Kidney (tissue), 14 donors: Measurements from ENCODE around the gene SLC39A11. TPM values are rescaled to one million over a fixed set of nuclear protein-coding genes. Genes with fewer than 3 reads are reported as not detected.

ENCODE experiments used
- DNase-seq, 5 donors: peaks; one replicate each; pipeline ENCODE4 v3.0.0-alpha.2; 2013 to 2020
- FAIRE-seq: peaks from 2 replicates; lab custom pipeline; 2012; peaks lifted over from hg19 to GRCh38; lab: Jason Lieb, UNC
- H3K27ac ChIP-seq, 2 donors: one replicate each; pipeline ENCODE4 v1.7.0; 2013; ENCODE audit warnings: low read depth in 2 of 2, low read length in 2 of 2, inconsistent platforms in 1 of 2
- H3K27me3 ChIP-seq: one replicate; pipeline ENCODE4 v1.7.1; 2013; ENCODE audit warnings: low read length, inconsistent platforms; ENCODE audit not compliant: control insufficient read depth, insufficient read depth
- H3K36me3 ChIP-seq, 3 donors: one replicate each; pipeline versions ENCODE4 v1.7.0 to v1.7.1; 2013; ENCODE audit warnings: low read length in 3 of 3, control low read depth in 1 of 3, inconsistent platforms in 1 of 3; ENCODE audit not compliant: insufficient read depth in 3 of 3, control insufficient read depth in 2 of 3
- H3K4me1 ChIP-seq, 3 donors: one replicate each; pipeline versions ENCODE4 v1.7.0 to v1.7.1; 2013; ENCODE audit warnings: low read length in 3 of 3, inconsistent platforms in 1 of 3, low read depth in 1 of 3; ENCODE audit not compliant: control insufficient read depth in 2 of 3, insufficient read depth in 2 of 3
- H3K4me3 ChIP-seq, 3 donors: one replicate each; pipeline versions ENCODE4 v1.7.0 to v1.8.1; 2013; ENCODE audit warnings: low read length in 3 of 3, control low read depth in 1 of 3, inconsistent platforms in 1 of 3
- H3K9ac ChIP-seq, 3 donors: one replicate each; pipeline versions ENCODE4 v1.7.0 to v1.7.1; 2013; ENCODE audit warnings: low read length in 3 of 3, control low read depth in 1 of 3, inconsistent platforms in 1 of 3
- H3K9me3 ChIP-seq, 3 donors: one replicate each; pipeline versions ENCODE4 v1.7.0 to v1.7.1; 2013; ENCODE audit warnings: low read length in 3 of 3, control low read depth in 1 of 3, inconsistent platforms in 1 of 3; ENCODE audit not compliant: control insufficient read depth in 2 of 3, insufficient read depth in 1 of 3
- CTCF ChIP-seq: IDR thresholded peaks from 3 replicates; pipeline ENCODE4 v1.5.1; 2012; ENCODE audit warnings: mild to moderate bottlenecking, moderate library complexity, borderline replicate concordance; ENCODE audit not compliant: insufficient read depth; ENCODE audit errors: extremely low read depth
- intact Hi-C: fragments of 100-400 bp; cut with DNase I; formaldehyde crosslinking; loops from one replicate; pipeline ENCODE4 v1.11.1; 2022
- polyA plus RNA-seq: library from polyadenylated mRNA; stranded (reverse); fragments of 350-450 nt; fragmentation: Illumina TruSeq; extraction: RNeasy Lipid Tissue Mini Kit (QIAGEN cat#74804); gene quantifications from one replicate; pipeline ENCODE4 v1.2.3, GENCODE V29; 2014; ENCODE audit warnings: low read depth, low replicate concordance; ENCODE audit not compliant: insufficient read depth
- total RNA-seq: library from RNA; stranded (reverse); fragmentation: NEBNext Ultra II Directional; extraction: Animal tissue kit (Norgen Biotek cat#: 25700); gene quantifications from one replicate; pipeline ENCODE4 v1.2.1, GENCODE V29; 2021
- donor health status: control.
- donor health status: control.
- donor health status: control.
- donor health status: control.
- donor health status: control.
- donor health status: DM: yes; HTN: yes; CAD: no.
- donor health status: Normal renal cell carcinoma (clear cell type).

SLC39A11 gene
- total and polyA plus RNA-seq, 2 donors from 2014 or later, result 19.7 to 37.2 TPM

GRCh38 chr17:72942579-72942978 is 149.9 kb downstream of the SLC39A11 start:
- Histone ChIP-seq H3K36me3 (no peaks in the 10 kb centered on the region), H3K27me3 (no peaks in the 10 kb centered on the region), H3K27ac (no peak overlapping the region), H3K9ac (no peak overlapping the region), H3K9me3 (no peaks in the 10 kb centered on the region), H3K4me3 (no peak overlapping the region), H3K4me1 (no peaks in the 10 kb centered on the region)
- intact Hi-C loops, result no loop called here
- no peak for TF ChIP-seq CTCF
- FAIRE-seq (no peak), DNase-seq (peak in 1 of 5 donors; percentile 38)

GRCh38 chr17:72940496-72940895 is 152.0 kb downstream of the SLC39A11 start:
- H3K4me1 ChIP-seq, result no peaks in the 10 kb centered on the region
- TF ChIP-seq CTCF, result no peak
- no peak for FAIRE-seq
- H3K4me3 ChIP-seq, result no peak overlapping the region
- H3K36me3 ChIP-seq, result no peaks in the 10 kb centered on the region
- peak in 2 of 5 donors; percentile 44 to 55 for DNase-seq
- intact Hi-C loops, result no loop called here
- no peak overlapping the region for H3K27ac ChIP-seq
- no peaks in the 10 kb centered on the region for H3K27me3 ChIP-seq
- no peaks in the 10 kb centered on the region for H3K9me3 ChIP-seq
- H3K9ac ChIP-seq, result no peak overlapping the region

GRCh38 chr17:72938482-72938881 is 154.0 kb downstream of the SLC39A11 start:
- no peak overlapping the region for H3K9ac ChIP-seq
- no peak for FAIRE-seq

More at GRCh38 chr17:72938482-72938881, 154.0 kb downstream of the SLC39A11 start:
- intact Hi-C loops, result no loop called here
- no peaks in the 10 kb centered on the region for H3K9me3 ChIP-seq
- no peaks in the 10 kb centered on the region for H3K27me3 ChIP-seq
- no peak overlapping the region for H3K27ac ChIP-seq
- no peak for DNase-seq
- no peaks in the 10 kb centered on the region for H3K4me1 ChIP-seq
- no peaks in the 10 kb centered on the region for H3K36me3 ChIP-seq
- TF ChIP-seq CTCF, result no peak
- no peak overlapping the region for H3K4me3 ChIP-seq
